Activated CD8-positive, alpha-beta T cell treated with anti-CD3 and anti-CD28 coated beads for 36 hours (primary cell): ENCODE measurements around the gene CELA2A. TPM values are rescaled to one million over a fixed set of nuclear protein-coding genes. Genes with fewer than 3 reads are reported as not detected.

ENCODE experiments used
- ATAC-seq: fragments of 200-7000 bp; cut with Tn5 transposase; one replicate; pipeline ENCODE4 v1.10.0; 2021; ENCODE audit warnings: mild to moderate bottlenecking, moderate library complexity
- CTCF ChIA-PET: fragments of 350-600 bp; sonication (Branson Sonifier 250); formaldehyde crosslinking; loops from one replicate; lab custom pipeline; 2021; ENCODE audit warnings: antibody characterized with exemption; lab: Charles Lee
- POLR2A ChIA-PET: fragments of 350-600 bp; sonication (Branson Sonifier 250); formaldehyde crosslinking; loops from one replicate; lab custom pipeline; 2021; ENCODE audit warnings: antibody characterized with exemption; lab: Charles Lee
- DNase-seq: peaks from one replicate; pipeline ENCODE4 v3.0.0-alpha.2; 2020
- H3K27ac Mint-ChIP-seq: one replicate; pipeline ENCODE4 v1.8.0; 2021; ENCODE audit warnings: mild to moderate bottlenecking, mixed read lengths
- H3K27me3 Mint-ChIP-seq: one replicate; pipeline ENCODE4 v1.8.0; 2021; ENCODE audit warnings: mixed read lengths
- H3K36me3 Mint-ChIP-seq: one replicate; pipeline ENCODE4 v1.8.0; 2021; ENCODE audit warnings: low read depth, mixed read lengths
- H3K4me1 Mint-ChIP-seq: one replicate; pipeline ENCODE4 v1.8.0; 2021; ENCODE audit warnings: low read depth, mixed read lengths
- H3K4me3 Mint-ChIP-seq: one replicate; pipeline ENCODE4 v1.8.0; 2021; ENCODE audit warnings: mild to moderate bottlenecking, moderate library complexity, mixed read lengths
- H3K9me3 Mint-ChIP-seq: one replicate; pipeline ENCODE4 v1.8.0; 2021; ENCODE audit warnings: mixed read lengths
- intact Hi-C: fragments of 100-400 bp; cut with micrococcal nuclease; formaldehyde crosslinking; loops from one replicate; pipeline ENCODE4 v1.10.0; 2022
- total RNA-seq, 2 experiments: library from RNA; stranded (reverse); gene quantifications; one replicate each; pipeline ENCODE4 v1.2.3, GENCODE V29; 2021
- TF ChIP-seq, protein P1 (sequence below): fragments of 200-600 bp; IDR thresholded peaks from one replicate; pipeline ENCODE4 v1.8.0; 2022; ENCODE audit warnings: antibody characterized with exemption, mild to moderate bottlenecking

Gene CELA2A
- total RNA-seq, 2 experiments from 2014 or later, result not detected

DNA sequence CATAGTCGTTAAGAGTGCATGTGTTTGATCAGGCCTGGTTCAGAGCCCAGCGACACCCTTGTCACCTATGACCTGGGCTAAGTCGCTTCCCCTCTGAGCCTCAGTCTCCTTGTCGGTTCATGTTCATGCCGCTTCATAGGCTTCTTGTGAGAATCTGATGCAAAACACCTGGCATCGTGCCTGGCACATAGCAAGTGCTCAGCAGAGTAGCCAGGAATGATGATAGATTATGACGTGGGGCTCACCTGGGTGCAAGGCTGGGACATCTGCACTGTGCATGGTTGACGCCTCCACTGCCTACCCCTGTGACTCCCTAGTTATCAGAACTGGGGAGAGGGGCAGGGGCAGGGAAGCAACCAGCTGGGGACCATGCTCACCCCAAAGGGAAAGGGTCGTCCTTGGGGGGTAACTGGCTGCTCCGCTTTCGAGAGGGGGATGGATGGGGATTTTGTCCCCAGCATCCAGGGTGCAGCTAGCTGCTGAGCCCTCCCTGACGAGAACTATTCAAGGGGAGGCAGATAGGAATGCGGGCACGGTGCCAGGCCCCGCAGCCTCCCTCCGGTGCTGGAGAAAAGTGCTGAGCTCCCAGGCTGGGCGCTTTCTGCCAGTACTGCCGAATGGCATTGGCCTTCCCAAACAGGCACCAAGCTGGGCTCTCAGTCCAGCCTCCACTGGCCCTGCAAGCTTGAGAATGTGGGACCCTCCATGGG, 37.6 kb upstream of the CELA2A start:
- Mint-ChIP-seq H3K4me1 (peaks cover 43% of the 10 kb centered on the region), H3K9me3 (no peaks in the 10 kb centered on the region), H3K27me3 (no peaks in the 10 kb centered on the region), H3K36me3 (peaks cover 24% of the 10 kb centered on the region), H3K27ac (no peak overlapping the region), H3K4me3 (no peak overlapping the region)
- DNase-seq (no peak), ATAC-seq (no peak)
- intact Hi-C loops, result no loop called here
- TF ChIP-seq, protein P1, sequence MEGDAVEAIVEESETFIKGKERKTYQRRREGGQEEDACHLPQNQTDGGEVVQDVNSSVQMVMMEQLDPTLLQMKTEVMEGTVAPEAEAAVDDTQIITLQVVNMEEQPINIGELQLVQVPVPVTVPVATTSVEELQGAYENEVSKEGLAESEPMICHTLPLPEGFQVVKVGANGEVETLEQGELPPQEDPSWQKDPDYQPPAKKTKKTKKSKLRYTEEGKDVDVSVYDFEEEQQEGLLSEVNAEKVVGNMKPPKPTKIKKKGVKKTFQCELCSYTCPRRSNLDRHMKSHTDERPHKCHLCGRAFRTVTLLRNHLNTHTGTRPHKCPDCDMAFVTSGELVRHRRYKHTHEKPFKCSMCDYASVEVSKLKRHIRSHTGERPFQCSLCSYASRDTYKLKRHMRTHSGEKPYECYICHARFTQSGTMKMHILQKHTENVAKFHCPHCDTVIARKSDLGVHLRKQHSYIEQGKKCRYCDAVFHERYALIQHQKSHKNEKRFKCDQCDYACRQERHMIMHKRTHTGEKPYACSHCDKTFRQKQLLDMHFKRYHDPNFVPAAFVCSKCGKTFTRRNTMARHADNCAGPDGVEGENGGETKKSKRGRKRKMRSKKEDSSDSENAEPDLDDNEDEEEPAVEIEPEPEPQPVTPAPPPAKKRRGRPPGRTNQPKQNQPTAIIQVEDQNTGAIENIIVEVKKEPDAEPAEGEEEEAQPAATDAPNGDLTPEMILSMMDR, result no peak
- ChIA-PET CTCF (interaction anchor here (0.7 kb wide), 1 partner anchor 95 kb away, joined by 3 read pairs; no protein-coding TSS in a partner anchor), POLR2A (no interaction called here)

DNA sequence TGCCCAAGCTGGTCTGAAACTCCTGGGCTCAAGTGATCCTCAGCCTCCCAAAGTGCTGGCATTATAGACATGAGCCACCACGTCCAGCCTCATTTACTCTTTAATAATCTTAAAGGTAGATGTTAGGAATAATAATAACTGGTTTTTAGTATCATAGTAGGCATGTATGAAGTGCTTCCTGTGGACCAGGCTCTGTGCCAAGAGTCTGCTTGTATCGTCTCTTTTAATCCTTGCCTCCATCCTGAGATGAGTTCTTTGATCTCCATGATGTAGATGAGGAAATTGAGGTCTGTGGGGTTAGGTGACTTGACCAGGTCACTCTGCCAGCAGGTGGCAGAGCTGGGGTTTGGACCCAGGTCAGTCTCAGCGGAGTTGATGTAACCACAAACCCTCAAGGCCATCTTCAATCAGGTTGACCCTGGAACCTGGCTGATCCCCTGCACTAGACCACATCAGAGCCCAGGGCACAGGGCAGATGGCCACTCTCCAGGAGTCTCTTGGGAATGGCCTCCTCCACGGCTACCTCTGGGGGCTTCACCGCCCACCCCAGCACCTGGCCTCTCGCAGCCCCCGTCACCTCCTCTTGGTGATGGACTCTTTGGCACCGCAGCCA, 35.6 kb upstream of the CELA2A start:
- DNase-seq (no peak), ATAC-seq (no peak)
- CTCF ChIA-PET, result interaction anchor here (2.4 kb wide), 1 partner anchor 97 kb away, joined by 7 read pairs; no protein-coding TSS in a partner anchor
- Mint-ChIP-seq H3K36me3 (peaks cover 13% of the 10 kb centered on the region), H3K9me3 (no peaks in the 10 kb centered on the region), H3K4me3 (no peak overlapping the region), H3K27me3 (no peaks in the 10 kb centered on the region), H3K4me1 (peaks cover 24% of the 10 kb centered on the region), H3K27ac (peak overlapping the region; percentile 10)
- TF ChIP-seq, protein P1, result no peak
- intact Hi-C loops, result no loop called here
- POLR2A ChIA-PET, result interaction anchor here (0.7 kb wide), 1 partner anchor 9 kb away, joined by 3 read pairs; no protein-coding TSS in a partner anchor

DNA sequence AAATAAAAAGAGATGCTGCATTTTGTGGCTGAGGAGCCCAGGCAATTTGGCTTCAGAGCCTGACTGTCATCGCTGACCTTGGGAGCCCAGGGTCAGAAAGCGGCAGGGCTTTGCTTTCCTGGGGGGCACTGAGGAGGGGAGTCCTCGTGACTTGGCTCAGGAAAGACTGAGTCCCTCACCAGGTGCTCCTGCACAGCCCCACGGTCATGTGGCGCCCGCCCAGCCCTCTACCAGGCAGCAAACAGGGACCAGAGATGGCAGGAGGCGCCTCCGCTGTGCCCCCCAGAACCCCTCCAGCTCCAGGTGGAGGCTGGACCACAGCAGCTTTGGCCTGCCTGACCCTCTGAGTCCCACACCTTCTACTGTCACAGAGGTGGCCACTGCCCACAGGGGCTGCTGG, 33.7 kb upstream of the CELA2A start:
- Mint-ChIP-seq H3K4me1 (peaks cover 14% of the 10 kb centered on the region), H3K9me3 (no peaks in the 10 kb centered on the region), H3K4me3 (no peak overlapping the region), H3K36me3 (peaks cover 15% of the 10 kb centered on the region), H3K27ac (no peak overlapping the region), H3K27me3 (no peaks in the 10 kb centered on the region)
- TF ChIP-seq, protein P1, result no peak
- ChIA-PET CTCF (interaction anchor here (1.1 to 1.8 kb wide), 2 partner anchors 11 to 99 kb away, joined by 3 to 7 read pairs; no protein-coding TSS in a partner anchor), POLR2A (no interaction called here)
- ATAC-seq, result no peak
- DNase-seq, result no peak
- intact Hi-C loops, result no loop called here

DNA sequence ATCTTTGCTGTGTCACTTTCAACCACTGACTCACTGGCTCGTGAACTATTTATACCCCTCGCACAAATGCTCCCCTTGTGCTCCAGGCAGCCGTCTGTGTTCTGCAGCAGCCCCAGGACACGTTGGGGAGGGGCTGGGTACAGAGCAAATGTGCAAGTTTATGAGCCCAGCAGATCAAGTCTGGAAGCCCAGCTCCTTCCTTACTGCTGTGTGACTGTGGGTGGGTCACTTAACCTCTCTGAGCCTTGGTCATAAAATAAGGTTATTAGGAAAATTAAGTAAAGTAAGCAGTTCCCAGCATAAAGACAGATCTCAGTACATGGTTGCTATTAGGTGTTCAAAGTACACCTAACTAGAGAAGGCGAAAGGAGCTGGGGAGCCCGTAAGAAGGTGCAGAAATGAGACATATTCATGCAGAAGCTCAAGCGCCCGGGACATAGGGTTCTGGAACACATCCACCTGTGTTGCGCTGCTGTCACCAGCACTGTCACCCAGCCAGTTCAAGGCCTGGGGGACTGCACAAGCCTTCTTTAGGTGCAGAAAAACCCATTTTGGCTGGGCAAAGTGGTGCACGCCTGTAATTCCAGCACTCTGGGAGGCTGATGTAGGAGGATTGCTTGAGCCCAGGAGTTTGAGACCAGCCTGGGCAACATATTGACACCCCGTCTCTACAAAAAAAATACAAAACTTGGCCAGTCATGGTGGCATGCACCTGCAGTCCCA, 33.0 kb upstream of the CELA2A start:
- no peaks in the 10 kb centered on the region for H3K27me3 Mint-ChIP-seq
- no peak overlapping the region for H3K27ac Mint-ChIP-seq
- intact Hi-C loops, result no loop called here

More for the DNA sequence above, 33.0 kb upstream of the CELA2A start:
- CTCF ChIA-PET, result interaction anchor here (1.1 to 1.8 kb wide), 2 partner anchors 11 to 100 kb away, joined by 3 to 7 read pairs; no protein-coding TSS in a partner anchor
- TF ChIP-seq, protein P1, result no peak
- no peaks in the 10 kb centered on the region for H3K9me3 Mint-ChIP-seq
- no peak for ATAC-seq
- peaks cover 13% of the 10 kb centered on the region for H3K4me1 Mint-ChIP-seq
- no peak for DNase-seq
- peaks cover 15% of the 10 kb centered on the region for H3K36me3 Mint-ChIP-seq
- POLR2A ChIA-PET, result no interaction called here
- H3K4me3 Mint-ChIP-seq, result no peak overlapping the region
